NB4 (cell line): Measurements from ENCODE around the gene RNU1-2.
"Not testable (repeated sequence)": the region's sequence is repeated elsewhere in the genome, so short reads cannot be mapped to it uniquely, and the experiment has no call there.

Source experiments
- DNase-seq: peaks from one replicate; pipeline ENCODE4 v3.0.0; 2010; ENCODE audit warnings: low read depth
- H3K4me3 ChIP-seq: one replicate; pipeline ENCODE4 v1.5.1; 2011; ENCODE audit warnings: mild to moderate bottlenecking, low read depth, low read length, moderate library complexity
- POLR2A ChIP-seq: IDR thresholded peaks from 2 replicates; pipeline ENCODE4 v1.6.1; 2011; ENCODE audit warnings: mild to moderate bottlenecking; ENCODE audit not compliant: insufficient read length; ENCODE audit errors: extremely low read depth

Gene RNU1-2

DNA sequence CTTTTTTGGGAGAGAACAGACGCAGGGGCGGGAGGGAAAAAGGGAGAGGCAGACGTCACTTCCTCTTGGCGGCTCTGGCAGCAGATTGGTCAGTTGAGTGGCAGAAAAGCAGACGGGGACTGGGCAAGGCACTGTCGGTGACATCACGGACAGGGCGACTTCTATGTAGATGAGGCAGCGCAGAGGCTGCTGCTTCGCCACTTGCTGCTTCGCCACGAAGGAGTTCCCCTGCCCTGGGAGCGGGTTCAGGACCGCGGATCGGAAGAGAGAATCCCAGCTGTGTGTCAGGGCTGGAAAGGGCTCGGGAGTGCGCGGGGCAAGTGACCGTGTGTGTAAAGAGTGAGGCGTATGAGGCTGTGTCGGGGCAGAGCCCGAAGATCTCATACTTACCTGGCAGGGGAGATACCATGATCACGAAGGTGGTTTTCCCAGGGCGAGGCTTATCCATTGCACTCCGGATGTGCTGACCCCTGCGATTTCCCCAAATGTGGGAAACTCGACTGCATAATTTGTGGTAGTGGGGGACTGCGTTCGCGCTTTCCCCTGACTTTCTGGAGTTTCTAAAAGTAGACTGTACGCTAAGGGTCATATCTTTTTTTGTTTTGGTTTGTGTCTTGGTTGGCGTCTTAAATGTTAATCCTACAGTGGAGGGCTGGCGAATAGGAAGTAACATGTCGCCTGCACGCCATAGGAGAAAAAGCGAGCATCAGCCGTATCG, at the start of gene RNU1-2:
Gene RNU1-2, plus strand, starts transcription at position 383 of the 718 bp plus-strand sequence.
- peak; percentile 97 for DNase-seq
- TF ChIP-seq POLR2A = peak; percentile 85
- peak within 1 kb of the TSS; percentile 40 for H3K4me3 ChIP-seq

DNA sequence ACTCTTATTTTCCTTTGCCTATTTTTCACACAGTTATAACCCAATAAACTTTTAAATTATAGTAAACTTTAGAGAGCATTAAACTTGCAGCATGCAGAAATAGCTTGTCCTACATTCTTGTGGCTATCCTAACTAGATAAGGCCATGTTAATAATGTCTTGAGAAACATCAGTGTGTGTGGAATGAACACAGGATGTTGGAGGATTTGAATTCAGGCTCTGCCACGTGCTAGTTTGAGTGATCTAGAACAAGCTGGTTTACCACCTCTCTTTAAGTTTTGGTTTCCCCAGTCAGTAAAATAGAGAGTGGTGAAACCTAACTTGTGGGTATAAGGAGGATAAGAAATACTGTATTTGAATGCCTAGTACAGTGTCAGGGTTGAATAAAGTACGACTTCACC, 39.6 kb upstream of the RNU1-2 start:
- H3K4me3 ChIP-seq, DNase-seq: not testable (repeated sequence)

DNA sequence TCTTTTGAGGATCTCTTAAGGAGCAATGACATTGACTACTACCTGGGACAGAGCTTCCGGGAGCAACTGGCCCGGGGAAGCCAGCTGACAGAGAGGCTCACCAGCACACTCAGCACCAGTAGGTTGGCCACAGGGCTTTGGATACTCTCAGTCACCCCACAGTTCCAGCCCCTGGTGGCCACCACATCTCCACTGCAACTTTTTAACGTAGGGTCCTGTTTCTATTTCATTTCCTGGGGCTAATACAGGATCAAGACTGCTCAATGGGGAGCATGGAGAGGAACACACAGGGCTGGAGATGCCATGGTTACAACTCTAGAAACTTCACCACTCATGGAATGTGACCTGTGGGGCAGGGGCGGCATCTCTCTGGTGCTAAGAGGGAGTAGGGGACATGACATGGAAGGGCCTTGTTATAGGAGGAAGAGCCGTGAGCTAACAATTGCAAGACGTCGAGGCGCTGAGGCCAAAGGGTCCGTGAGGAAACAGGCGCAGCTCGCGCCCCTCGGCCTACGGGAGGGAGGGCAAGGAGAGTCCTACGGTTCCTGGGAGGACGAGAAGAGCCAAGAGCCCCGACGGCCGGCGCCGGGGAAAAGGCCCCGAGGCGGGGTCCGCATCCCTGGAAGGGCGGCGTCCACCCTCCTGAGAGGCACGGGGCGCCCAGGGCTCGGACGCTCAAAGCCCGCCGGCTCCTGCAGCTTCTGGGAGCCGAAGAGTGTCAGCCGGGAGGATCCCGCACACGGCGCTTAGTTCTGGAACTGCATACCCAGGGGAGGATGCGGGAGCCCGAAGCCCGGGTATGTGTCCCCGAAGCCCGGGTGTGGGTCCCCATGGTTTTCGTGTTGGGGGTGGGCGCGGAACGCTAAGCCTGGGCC, 36.4 kb upstream of the RNU1-2 start:
- not testable (repeated sequence) for H3K4me3 ChIP-seq, DNase-seq

DNA sequence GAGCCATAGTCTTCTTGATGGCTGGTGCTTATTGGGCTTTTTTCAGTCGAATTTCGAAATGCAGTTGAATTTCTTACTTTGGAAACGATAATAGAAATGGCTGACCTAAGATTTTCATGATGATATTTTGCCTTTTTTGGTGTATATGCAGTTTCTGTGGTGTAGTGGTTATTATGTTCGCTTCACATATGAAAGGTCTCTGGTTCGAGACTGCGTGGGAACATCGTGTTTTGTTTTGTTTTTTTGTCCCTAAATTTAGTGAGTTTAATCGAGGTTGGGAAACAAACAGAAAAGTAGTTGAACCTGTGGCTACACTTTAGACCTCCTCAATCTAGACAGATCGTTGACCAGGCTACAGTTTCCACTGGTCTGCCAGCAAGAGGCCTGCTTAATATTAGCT, 35.7 kb upstream of the RNU1-2 start:
- not testable (repeated sequence) for DNase-seq, H3K4me3 ChIP-seq

DNA sequence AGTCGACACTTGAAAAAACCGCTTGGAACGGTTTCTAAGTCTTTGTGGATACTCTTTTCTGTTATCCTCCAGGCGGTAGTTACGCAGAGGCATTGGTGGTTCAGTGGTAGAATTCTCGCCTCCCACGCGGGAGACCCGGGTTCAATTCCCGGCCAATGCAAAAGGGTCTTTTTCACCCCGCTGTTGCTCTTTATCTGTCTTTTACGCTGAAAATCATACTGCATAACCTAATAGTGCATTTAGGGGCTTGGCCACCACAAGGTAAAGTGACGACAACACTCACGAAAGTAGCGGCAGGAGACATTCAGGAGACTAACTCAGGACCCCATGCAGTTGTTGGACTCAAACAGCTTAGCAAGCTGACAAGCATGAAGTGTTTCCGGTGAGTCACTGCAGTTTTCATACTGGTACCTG, 33.9 kb upstream of the RNU1-2 start:
- peak; percentile 25 for DNase-seq
- H3K4me3 ChIP-seq = not testable (repeated sequence)

DNA sequence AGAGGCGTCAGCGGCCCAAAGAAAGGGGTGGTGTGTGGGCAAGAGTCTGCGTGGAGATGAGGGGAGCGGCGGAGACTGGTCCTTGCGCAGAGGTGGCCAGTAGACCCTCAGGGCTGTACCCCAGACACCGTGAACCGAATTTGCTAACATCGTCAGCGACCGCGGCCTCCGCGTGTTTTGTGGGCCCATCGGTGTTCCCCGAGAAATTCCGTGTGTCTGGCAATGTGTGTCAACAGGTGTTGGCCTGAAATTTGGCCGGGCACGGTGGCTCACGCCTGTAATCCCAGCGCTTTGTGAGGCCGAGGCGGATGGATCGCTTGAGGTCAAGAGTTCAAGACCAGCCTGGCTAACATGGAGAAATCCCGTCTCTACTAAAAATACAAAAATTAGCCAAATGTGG, 33.4 kb upstream of the RNU1-2 start:
- not testable (repeated sequence) for H3K4me3 ChIP-seq, DNase-seq

DNA sequence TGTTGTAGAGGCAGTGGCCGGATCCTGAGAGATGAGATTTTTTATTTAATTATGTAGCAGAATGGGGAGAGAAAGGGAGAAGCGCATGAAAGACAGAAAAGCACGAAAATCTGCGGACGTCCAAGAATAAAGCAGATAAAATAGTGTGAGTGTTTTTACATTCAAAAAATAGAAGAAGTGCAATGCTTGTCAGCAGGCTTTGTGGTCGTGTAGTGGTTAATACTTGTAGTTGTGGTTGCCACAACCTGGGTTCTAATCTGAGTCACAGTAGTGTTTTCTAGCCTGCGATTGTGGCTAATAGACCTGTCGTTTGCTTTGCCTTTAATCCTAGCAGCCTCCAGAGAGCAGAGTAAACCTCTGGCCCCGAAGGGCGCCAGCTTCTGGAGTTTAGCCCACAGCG, 32.8 kb upstream of the RNU1-2 start:
- H3K4me3 ChIP-seq, DNase-seq: not testable (repeated sequence)

DNA sequence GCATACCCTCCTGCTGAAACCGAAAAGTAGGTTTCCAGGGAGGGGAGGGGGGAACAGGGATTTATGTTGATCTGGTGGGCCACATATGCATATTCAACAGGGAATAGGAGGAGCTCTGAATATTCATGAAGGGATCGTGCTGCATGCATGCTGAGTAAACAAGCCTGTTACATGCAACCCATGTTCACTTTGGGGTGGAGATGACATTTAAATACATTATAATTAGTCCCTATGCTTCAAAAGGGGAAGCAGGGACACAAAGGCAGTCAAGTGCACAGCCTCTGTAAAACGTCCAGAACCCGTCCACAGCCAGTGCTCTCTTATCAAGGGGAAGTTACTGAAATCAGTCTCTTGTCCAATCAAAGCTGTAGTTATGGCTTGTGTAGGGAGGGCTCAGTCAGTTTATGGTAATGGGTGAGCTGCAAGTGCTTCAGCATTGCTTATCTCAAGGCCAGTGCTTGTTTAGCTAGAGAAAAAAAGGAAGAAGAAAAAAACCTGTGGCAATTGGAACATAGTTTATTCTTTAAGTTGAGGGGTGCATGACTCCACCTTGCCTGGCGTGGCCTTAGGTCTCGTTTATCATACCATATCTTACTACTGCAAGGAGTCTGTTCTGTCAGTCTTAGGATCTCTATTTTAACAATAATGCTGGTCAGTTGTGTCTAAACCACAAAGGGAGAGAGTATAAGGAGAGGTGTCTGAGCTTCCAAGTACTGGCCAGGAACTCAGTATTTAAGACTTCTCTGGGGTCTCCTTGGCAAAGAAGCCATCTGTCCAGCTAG, 28.7 kb upstream of the RNU1-2 start:
- peak; percentile 46 for DNase-seq
- H3K4me3 ChIP-seq = not testable (repeated sequence)

DNA sequence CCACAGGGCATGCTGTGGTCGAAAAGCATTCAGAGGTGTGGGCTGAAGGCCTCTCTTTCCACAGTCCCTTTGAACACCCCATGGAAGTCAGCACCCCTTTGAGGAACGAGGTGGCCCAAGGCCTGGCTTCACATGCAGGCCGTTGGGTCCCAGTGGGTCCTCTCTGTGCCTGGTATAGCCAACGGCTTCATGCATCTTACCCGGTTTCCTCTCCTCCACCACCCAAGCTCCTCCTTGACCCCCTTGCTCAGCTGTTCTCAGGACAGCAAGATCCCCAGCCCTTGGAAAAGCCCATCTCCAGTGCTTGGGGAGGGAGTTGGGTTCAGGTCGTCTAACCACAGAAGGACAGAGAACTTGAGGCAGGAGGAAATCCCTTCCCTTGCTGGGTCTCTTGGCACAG, 27.0 kb upstream of the RNU1-2 start:
- not testable (repeated sequence) for H3K4me3 ChIP-seq, DNase-seq

DNA sequence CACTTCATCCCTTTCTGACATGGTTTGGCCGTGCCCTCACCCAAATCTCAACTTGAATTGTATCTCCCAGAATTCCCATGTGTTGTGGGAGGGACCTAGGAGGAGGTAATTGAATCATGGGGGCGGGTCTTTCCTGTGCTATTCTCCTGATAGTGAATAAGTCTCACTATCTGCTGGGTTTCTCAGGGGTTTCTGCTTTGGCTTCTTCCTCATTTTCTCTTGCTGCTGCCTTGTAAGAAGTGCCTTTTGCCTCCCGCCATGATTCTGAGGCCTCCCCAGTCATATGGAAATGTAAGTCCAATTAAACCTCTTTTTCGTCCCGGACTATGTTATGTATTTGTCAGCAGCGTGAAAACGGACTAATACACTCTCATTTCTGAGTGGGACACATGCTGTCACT, 25.8 kb upstream of the RNU1-2 start:
- DNase-seq, H3K4me3 ChIP-seq: not testable (repeated sequence)

DNA sequence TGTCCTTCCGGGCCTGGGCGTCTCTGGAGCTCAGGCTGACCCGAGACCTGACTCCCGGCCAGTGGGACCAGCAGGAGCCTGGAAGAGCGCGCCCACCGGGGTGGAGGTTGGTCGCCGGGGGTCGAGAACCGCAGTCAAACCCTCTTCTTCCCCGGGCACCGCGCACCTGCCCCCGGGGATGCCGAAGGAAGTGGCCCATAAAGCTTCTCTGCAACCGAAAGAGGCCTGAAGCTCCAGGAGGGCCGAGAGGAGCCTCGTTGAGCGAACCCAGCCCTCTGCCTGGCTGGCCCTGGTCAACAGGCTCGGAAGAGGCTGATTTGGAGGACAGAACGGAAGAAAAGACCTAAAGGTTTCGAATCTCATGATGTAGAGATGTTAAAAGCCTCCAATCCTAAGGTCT, 24.6 kb upstream of the RNU1-2 start:
- not testable (repeated sequence) for DNase-seq, H3K4me3 ChIP-seq

DNA sequence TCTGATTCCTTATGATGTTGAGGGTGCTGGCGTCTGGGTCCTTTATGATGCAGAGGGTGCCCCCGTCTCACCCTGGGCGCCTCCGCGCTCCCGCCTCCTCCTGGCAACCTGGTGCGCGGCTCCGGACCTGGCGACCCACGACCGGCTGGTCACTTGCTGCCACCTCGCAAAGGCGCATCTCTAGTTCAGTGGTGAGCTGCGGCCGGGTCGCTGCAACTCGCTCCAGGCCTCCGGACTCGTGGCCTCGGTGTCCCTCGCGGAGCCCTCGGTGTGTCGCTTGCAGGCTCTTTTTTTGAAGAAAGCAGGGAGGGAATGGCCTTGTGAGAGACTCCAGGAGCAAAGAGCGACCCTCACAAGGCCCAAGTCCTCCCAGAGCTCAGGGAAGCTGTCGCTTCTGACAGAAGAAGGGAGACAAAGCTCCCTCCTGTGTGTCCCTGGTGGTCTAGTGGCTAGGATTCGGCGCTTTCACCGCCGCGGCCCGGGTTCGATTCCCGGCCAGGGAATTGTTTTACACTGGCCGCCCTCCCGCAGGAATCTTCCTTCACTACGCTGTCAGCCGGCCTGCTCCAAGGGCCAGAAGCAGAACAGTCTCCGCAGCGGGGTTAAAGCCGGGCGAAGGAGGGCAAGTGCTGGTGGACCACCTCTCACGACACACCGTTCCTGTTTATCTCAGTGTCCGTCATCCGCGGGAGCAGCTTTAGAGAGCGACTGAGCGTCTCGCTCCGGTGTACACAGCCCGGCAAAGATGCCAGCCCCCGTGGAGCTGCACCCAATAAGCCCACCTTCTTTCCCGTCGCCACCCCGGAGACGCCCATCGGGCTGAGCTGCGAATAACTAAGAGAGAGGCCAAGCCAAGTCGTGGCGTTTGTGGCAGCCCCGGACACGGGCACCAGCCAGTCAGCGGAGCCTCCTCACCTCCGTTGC, 23.4 kb upstream of the RNU1-2 start:
- DNase-seq, H3K4me3 ChIP-seq: not testable (repeated sequence)

DNA sequence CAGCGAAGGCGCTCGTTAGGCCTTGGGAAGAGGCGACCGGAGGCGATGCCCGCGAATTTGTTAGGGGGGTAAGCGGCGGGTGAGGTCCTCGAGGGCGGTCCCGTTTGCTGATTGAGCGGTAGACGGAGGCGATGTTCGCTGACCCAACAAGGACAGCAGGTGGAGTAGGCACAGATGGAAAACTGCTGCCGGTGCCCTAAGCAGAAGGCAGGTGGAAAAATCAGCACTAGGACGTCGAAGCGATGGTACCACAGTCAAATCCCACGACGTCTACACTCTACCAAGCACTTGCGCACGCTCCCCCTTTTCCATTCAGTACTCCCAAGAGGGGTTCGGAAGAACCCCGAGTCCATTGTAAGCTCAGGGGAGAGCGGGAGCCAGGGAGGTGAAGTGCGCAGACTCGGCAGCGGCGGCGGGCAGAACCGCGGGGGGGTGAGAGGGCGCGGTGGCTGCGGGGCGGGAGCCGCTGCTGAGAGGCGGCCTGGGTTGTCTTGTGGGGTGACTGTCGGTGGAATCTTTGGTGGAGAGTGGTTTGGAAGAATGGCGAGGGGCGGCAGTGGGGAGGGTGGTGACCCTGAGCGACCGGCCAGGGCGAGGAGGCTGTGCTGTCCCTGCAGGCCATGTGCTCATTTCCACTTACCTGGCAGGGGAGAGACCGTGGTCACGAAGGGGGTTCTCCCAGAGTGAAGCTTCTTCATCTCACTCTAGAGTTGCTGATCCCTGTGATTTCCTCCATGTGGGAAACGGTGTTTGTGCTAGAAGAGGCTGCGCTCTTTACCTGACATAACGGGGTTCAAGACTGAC, 22.5 kb upstream of the RNU1-2 start:
- H3K4me3 ChIP-seq, DNase-seq: not testable (repeated sequence)

DNA sequence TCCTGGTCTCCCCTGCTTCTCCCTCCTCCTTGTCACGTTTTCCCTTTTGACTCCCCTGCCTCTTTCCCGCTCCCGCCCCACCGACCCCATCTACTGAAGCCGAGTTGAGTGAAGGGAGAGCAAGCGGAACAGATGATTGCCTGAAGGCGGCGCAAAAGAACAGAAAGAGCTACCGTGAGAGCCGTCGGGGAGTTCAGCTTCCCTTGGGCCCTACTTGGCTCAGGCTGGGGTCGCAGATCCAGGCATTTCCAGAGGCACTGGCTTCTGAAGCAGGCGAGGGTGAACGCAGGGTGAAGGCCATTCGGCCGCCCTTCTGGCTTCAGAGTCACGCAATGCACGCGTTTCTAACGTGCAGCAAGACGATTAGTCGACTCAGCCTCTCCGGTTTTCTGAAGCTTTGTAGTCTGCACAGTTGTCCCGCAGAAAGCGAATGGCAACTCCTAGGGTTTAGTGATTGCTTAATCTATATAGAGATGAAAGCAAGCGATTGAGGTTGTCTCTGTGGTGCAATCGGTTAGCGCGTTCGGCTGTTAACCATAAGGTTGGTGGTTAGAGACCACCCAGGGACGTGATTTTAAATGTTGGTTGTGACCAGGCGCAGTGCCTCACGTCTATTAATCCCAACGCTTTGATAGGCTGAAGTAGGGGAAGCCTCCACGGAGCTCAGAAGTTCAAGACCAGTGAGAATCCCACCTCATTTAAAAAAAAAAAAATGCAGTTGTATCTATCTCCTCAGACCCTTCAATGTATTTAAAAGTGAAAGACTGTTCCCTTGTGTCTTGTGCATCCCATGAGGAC, 20.6 kb upstream of the RNU1-2 start:
- DNase-seq = peak; percentile 45
- H3K4me3 ChIP-seq = not testable (repeated sequence)

DNA sequence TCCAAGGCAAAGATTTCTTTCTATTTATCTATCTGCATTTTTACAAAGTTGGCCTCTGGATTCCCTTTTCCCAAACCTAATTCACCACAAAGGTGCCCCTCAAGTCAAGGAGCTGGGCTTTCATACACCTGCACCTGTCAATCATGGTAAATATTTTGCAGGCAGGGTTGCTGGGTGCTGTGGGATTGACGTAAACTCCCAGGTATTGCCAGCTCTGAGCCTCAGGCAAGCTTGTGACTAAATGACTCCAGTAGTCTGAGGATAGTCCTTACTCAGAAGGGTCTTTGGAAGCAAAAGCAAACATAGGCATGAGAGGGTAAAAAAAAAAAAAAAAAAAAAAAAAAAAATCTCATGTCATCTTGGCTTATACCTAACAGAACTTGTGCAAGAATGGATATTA, 14.0 kb upstream of the RNU1-2 start:
- DNase-seq, H3K4me3 ChIP-seq: not testable (repeated sequence)
